Epidermal melanocyte (primary cell): ENCODE data around the gene TRHDE.

Source experiments
- DNase-seq: peaks from one replicate; pipeline ENCODE4 v3.0.0; 2011; ENCODE audit warnings: low spot score; ENCODE audit not compliant: insufficient read length

The TRHDE gene

GRCh38 chr12:72318341-72318740, 46.2 kb downstream of the TRHDE start:
- no peak for DNase-seq

- no peak for DNase-seq
Measured at GRCh38 chr12:72323881-72324280, 51.7 kb downstream of the TRHDE start.

GRCh38 chr12:72330301-72330700, 58.1 kb downstream of the TRHDE start:
- no peak for DNase-seq

DNA sequence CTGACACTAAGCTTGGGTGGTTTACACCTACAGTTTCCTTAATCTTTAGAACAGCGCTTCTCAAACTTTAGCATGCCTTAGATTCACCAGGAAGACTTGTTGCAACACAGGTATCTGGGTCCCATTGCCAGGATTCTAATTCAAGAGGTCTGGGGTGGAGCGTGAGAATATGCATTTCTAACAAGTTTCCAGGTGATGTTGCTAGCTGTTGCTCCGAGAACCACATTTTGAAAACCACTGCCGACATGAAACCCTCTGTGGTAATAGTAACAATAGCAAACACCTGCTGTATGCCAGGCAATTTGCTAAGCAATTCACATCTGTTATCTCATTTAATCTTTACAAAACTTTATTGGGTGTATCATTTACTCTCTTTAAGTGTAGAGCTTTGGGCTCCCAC, 58.6 kb downstream of the TRHDE start:
- DNase-seq = no peak

DNA sequence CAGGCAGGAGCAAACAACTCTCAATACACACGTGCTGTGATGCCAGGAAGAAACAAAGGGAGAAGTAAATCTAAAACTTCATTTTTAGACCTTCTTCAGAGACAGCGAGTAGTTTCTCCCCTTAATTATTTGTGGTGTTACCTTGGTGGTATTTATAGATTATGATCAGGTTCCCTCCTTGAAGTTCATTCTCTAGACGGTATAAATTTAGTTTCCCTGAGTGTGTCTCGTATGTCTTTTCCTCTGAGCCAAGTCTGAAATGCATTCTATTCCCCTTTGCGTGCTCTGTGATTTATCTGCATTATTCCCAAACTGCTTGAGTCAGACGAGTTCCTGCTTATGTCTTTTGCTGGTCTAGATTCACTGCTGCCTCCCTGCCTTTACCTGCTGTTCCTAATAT, 65.2 kb downstream of the TRHDE start:
- DNase-seq = no peak

DNA sequence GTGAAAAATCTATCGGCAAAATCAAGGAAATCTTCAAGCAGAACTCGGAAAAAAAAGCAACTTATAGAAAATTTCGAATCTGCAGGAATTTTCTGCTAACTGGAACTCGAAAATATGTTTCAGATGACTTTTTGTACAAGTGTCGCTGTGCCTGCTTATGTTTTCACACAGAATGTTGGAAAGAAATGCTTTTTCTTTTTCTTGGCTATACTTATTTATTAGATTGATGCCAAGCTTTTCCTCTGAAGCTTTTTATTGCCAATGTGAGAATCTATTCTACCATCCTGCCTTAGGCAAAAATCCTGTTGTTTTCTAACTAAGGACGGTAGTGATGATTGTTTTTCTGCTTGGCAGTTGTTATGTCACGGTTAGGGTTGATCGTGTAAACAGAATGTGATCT, 65.8 kb downstream of the TRHDE start:
- DNase-seq = no peak

GRCh38 chr12:72338437-72338836, 66.3 kb downstream of the TRHDE start:
- no peak for DNase-seq

DNA sequence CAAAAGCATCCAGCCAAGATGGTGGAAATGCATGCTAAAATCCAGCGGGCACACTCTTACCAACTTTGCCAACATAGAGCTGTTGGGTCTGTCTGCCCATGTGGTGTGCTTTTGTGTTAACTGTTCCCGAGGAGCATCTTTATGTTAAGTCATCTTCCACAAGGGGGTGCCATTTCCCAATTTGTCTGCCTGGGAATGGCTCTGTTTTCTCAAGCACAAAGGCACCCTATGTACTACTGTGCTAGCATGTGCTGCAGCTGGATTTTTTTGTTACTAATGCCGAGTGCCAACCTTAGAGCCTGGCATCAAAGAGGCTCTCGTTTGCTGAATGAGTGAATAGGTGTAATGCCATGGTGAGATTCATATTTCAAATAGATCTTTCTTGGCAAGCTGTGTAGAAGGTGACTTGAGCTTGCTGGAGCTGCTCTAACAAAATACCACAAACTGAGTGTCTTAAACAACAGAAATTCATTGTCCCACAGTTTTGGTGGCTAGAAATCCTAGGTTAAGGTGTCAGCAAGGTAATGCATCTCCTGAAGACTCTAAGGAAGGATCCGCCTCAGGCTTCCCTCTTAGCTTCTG, 74.3 kb downstream of the TRHDE start:
- no peak for DNase-seq

DNA sequence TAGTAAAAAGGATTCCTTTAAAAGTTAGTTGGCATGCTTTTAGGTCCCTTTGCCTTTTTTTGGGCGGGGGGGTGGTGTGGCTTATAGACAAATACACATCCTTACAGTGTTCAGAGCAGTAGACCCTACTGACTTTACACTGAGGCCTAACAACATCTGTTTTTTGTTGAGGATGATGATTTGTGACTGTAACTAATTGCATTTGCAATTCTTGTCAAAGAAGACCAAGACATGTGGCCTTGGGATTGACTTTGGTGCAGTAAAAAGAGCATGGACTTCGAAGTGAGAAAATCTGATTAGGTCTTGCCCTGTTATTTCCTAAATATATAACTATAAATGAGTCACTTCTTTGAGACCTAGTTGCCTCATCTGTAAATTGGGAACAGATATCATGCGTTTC, 77.3 kb downstream of the TRHDE start:
- DNase-seq = no peak

DNA sequence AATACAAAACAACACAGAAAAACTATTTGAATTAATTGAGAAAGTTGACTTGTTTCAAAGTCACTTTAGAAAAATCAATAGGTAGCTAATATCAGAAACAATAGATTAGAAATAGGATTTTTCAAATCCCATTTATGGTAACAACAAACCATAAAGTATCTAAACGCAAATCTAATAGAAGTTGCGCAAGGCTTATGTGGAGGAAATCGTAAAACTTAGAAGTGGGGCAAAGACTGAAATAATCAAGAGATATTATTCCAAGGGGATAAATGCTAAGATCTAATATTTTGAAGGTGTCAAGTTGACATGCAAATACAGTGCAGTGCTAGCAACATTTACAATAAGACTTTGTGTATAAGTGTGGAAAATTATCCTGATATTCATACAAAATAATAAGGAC, 87.2 kb downstream of the TRHDE start:
- DNase-seq = no peak

GRCh38 chr12:72365151-72365550, 93.0 kb downstream of the TRHDE start:
- DNase-seq = no peak

- no peak for DNase-seq
Measured at GRCh38 chr12:72366255-72366654, 94.1 kb downstream of the TRHDE start.

GRCh38 chr12:72368298-72368697, 96.1 kb downstream of the TRHDE start:
- DNase-seq = no peak

- DNase-seq = no peak
Measured at GRCh38 chr12:72368719-72369422, 96.7 kb downstream of the TRHDE start.

DNA sequence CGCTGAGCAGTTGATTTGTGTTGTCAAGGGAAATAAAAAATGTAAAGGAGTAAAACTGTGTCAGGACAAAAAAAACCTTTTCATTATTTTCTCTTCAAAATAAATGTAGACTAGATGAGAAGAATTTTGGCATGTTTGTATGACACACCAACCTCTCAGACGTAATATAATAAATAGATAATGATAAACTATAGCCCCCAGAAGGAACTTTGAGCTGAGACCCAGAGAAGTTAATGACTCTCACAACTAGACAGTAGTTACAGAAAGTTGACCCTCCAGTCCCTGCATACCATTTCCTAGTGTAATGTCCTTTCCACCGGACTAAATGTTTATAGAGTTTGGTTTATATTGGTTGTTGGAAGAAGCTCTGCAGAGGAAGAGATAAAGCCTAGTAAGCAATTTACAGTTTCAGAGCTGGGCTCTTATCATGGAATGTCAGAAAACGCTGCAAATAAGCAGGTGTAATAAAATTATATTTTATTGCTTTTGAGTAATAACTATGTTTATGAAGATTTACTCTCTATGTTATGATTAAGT, 97.3 kb downstream of the TRHDE start:
- DNase-seq = no peak

- DNase-seq = no peak
Measured at GRCh38 chr12:72380441-72380840, 108.3 kb downstream of the TRHDE start.

GRCh38 chr12:72388322-72388721, 116.2 kb downstream of the TRHDE start:
- DNase-seq = no peak

DNA sequence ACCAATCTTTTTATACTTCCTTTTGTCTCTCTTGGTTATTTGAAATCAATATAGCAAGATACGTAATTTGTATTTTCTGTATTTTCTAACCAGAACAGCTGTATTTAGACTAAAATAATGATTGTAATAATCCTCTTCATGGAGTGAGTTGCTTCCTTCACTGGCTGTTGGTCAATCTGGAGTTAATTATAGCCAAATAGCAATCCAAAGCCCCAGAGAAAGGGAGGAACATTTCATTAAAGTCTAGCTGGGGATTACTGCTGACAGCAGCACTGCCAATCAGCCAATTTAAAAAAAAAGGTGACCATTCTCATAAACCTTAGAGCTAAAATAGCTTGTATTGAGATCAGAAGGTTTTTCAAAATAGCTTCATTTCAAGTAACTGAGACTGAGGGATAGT, 118.0 kb downstream of the TRHDE start:
- no peak for DNase-seq

- no peak for DNase-seq
Measured at GRCh38 chr12:72406111-72406510, 133.9 kb downstream of the TRHDE start.

- DNase-seq = no peak
Measured at GRCh38 chr12:72432037-72432604, 160.0 kb downstream of the TRHDE start.

DNA sequence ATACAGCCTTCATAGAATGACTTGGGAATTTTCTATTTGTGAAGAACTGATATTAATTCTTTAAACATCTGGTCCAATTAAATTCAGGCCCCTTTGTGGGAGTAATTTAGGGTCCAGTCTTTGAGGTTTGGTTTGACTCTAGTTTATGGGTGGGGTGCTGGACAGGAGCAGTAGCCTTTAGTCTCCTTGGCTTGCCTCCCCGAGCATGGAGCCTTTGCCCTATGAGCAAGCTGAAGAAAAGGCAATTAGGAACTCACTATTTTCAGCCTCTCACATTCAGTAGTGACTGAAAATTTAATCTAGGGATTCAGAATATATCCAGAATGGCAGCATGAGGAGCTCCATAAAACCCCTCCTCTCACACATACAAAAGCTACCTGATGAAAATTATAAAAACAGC, 161.1 kb downstream of the TRHDE start:
- DNase-seq = no peak

DNA sequence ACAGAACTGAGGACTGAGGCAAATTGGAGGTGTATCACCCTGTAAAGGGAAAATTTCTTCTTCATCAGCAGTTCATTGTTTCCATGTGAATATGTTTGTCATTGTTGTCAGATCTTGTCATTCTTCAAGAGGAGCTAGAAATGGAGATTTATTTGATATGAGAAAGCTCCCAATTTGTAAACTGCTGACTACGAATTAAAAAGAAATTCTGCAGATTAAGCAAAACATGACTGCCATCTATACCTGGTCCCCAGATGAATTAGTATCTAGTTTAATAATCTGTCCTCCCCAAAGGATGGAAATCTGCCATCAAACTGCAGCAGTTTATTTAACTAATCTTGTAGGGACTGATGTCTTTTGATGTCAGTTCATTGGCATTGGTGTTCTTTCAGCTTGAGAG, 162.8 kb downstream of the TRHDE start:
- no peak for DNase-seq

DNA sequence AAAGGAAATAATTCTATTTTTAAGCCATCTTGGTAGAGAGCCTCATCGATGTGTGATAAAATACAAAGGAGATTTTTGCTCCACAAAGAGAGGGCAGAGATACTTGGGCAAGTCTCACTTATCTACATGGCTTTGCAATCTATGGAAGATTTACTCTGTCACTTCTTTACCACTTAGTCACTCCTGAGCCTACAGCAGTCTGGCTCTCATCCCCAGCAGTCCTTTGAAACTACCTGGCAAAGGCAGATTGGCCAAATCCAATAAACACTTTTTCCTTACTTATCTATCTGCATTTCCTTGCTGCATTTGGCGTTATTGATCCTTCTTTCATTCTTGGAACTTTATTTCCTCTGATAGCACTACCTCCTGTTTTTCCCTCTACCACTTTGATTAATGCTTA, 170.0 kb downstream of the TRHDE start:
- DNase-seq = no peak
